HG03342 (cell line): Measurements from ENCODE around the gene PRICKLE2.

Experiments used
- ATAC-seq: cut with Tn5 transposase; IDR thresholded peaks from one replicate; pipeline ENCODE4 v1.9.1; 2021; ENCODE audit warnings: mild to moderate bottlenecking, moderate library complexity; ENCODE audit not compliant: unreplicated experiment

PRICKLE2 gene

DNA sequence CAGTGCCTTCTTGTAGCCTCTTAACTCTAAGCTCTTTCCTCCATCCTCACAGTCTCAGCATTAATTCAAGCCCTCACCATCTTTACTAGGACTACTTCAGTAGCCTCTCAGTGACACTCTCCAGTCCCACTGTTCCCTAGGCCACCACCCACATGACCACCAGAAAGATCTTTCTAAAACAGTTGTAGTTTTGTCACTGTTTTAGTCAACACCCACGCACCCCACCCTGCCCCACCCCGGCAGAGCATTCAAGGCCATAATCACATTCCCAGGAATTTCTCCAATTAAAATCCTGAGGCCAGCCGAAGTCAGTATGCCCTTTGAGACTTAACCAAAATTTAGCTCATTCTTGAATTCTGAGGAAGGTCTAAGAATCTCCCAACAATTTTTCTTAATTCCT is 170.8 kb downstream of the PRICKLE2 start:
- no peak for ATAC-seq

DNA sequence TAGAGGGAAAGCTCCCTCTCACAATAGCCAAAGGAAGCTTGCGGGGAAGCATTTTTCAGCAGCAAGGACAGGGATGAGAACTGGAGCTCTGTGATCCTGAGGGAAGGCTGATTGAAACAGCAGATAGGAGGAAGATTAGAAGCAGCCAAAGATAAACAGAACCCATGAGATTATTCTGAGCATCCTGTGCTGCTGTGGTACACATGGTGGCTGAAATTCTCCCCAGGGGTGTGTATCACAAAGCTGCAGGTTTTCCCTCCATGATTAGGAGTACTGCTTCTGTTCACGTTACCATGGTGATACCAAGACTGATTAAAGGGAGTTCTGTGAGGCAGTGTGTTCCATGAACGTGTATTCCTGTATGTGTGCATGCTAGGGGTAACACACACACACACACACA is 171.7 kb downstream of the PRICKLE2 start:
- no peak for ATAC-seq

DNA sequence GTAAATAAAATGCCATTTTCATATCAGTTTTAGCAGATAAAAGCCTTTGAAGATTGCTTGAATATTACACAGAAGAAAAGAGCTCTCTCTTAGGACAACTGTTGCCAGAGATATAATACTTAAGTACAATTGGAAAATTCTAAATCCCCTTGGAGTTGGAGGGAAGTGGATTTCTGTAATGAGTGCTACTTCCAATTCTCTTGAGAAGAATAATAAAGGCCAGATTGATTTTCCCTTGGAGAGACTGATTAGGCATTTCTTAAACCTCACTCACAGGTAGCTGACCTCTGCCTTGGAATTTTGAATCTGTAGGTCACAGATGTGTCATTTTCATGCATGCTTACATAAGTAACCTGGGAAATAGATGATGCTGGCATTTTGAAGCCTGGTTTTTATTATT is 172.1 kb downstream of the PRICKLE2 start:
- ATAC-seq: no peak

DNA sequence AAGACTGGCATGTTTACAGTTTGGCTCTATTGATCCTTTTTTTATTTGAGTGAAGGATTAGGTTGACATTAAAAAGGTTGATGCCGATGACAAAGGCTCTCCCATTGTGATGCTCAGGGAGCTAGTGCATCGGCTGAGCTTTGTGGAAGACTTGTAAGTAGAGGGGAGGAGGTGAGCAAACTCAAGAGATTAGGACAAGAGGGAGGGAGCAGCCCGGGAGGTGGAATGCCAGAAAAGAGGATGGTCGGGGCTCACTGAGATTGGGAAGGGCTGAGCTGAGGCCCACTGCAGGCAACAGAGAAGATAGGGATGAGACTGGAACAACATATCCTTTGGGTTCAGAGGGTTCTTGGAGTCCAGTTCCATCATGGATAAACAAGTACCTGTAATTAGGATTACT is 175.4 kb downstream of the PRICKLE2 start:
- no peak for ATAC-seq

DNA sequence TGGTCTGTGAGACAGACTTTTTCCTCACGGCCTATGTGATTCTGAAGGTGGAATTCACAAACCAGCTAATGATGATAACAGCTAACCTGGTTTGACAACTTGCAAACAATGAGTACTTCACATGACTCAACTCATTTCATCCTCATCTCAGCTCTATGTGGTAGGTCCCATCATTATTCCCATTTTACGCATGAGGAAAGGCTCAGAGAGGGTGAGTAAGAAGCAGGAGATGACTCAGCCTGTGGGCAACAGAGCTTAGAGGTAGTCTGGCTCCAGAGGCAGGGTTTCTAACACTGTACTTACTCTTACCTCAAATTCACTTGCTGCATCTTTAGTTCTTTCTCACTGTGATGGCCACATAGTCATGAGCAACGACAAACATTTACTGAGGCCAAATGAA is 176.1 kb downstream of the PRICKLE2 start:
- ATAC-seq: no peak

DNA sequence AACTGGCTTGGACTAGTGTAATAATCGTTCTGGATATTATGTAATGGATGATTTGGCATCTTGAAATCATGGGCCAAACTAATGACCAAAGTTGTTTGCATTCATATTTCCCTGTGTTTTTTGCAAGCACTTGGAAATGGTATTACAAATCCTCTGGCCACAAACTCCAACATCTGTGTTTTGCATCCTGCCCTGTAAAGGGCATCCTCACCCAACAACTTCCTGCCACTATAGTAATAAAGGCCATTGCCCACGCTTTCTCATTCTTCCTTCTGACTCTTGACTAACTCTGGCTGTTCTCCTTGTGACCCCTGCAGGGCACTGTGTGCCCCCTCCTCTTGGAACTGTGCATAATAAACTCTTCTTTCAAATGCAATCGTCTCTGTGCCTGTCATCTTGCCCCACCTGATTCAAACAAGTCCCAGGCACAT is 176.6 kb downstream of the PRICKLE2 start:
- no peak for ATAC-seq

DNA sequence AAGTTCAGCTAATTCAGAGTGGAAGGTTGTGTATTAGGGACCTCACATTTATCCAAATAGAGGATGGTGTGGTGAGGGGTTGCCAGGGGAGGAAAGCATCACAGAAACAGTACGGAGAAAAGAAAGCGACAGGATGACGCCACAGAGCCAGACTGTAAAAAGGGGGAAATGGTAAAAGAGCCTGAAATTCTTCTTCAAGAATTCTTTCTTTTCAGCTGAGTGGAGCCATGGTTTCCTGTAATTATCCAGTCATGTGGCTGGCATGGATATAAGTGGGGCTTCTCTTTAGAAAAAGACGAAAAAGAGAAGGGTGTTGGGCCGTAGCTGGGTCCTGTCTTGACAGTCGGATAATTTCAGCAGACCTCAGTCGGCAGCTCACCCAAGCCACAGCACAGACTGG is 177.5 kb downstream of the PRICKLE2 start:
- ATAC-seq: no peak

DNA sequence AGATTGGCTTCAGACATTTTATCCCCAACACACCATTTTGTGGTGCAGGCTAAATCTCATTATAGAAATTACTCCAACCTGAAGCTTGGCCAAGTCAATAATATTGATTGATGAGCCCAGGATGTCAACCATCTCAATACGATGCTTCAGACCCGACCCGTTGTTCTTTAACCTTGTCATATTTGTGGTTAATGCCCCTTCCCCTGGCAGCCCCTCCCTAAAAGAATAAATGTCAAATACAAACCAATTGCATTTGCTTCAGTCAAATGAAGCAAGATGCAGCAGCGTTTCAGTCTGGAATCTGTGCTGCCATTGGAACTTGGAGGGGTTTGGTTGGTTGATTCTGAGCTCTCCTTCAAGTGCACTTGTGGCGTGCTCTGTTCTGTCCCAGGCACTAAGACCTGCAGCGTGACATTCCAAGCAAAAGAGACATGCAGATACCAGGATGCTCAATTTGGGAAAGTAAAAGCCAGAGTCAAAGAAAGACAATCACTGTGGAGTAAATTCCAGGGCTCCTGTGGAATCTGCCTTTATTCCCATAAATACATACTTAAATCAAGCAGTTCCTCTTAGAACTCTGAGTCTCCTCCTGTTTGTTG is 178.2 kb downstream of the PRICKLE2 start:
- ATAC-seq: no peak

DNA sequence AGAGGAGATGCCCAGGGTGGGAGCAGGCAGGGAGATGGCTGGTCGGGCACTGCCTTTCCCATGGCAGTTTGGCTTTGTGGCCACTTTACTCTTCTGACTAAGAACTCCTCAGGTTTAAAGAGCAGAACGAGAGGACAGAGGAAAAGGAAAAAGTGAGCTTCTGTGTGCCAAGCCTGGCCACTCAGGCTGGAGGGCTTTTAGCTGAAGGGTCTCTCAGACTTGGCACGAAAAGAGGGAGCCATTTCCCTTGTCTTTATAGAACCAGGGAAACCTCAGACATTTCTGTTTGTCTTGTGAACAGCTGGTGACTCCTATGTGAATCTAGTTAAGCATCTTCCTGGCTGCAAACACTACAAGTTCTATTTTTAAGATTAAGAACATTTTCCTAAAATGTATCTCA is 178.7 kb downstream of the PRICKLE2 start:
- no peak for ATAC-seq

DNA sequence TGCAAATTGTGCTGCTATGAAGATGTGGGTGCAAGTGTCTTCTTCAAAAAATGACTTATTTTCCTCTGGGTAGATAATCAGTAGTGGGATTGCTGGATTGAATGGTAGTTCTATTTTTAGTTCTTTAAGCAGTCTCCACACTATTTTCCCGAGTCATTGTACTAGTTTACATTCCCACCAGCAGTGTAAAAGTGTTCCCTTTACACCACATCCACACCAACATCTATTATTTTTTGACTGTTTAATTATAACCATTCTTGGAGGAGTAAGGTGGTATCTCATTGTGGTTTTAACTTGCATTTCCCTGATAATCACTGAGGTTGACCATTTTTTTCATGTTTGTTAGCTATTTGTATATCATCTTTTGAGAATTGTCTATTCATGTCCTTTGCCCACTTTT is 182.3 kb downstream of the PRICKLE2 start:
- no peak for ATAC-seq
